Tibial nerve (tissue), 4 donors: ENCODE results near the gene CPA1. TPM values are rescaled to one million over a fixed set of nuclear protein-coding genes. Genes with fewer than 3 reads are reported as not detected.
A peak's percentile ranks its signal among the peaks of the same experiment; 100 is the strongest.

Experiments
- DNase-seq, 2 donors: peaks; one replicate each; pipeline ENCODE4 v3.0.0-alpha.2; 2019; ENCODE audit warnings: low spot score in 2 of 2
- H3K27ac ChIP-seq, 4 donors: fragments of 200-600 bp; sonication (generic) in 3 of 4; one replicate each; pipeline ENCODE4 v1.5.1; 2017 to 2019; ENCODE audit warnings: mild to moderate bottlenecking in 1 of 4
- H3K27me3 ChIP-seq, 2 donors: fragments of 200-600 bp; sonication (generic) in 1 of 2; one replicate each; pipeline versions ENCODE4 v1.5.1 to v1.6.0; 2017 to 2019
- H3K36me3 ChIP-seq, 3 donors: fragments of 200-600 bp; sonication (generic); one replicate each; pipeline ENCODE4 v1.5.1; 2018 to 2019
- H3K4me1 ChIP-seq, 4 donors: fragments of 200-600 bp; sonication (generic) in 3 of 4; one replicate each; pipeline ENCODE4 v1.5.1; 2017 to 2019
- H3K4me3 ChIP-seq, 4 donors: fragments of 200-600 bp; sonication (generic) in 3 of 4; one replicate each; pipeline ENCODE4 v1.5.1; 2017 to 2019; ENCODE audit warnings: mild to moderate bottlenecking in 1 of 4, moderate library complexity in 1 of 4
- H3K9me3 ChIP-seq, 4 donors: fragments of 200-600 bp; sonication (generic) in 3 of 4; one replicate each; pipeline ENCODE4 v1.5.1; 2017 to 2019
- CTCF ChIP-seq, 5 experiments: fragments of 200-600 bp in 3 of 5; fragments of 450-650 bp in 2 of 5; sonication (generic) in 3 of 5; IDR thresholded peaks; one replicate each; pipeline ENCODE4 v1.5.1; 2016 to 2019; ENCODE audit warnings: antibody characterized with exemption in 5 of 5, mild to moderate bottlenecking in 3 of 5, moderate library complexity in 2 of 5
- EP300 ChIP-seq, 2 donors: sonication (generic); formaldehyde crosslinking; IDR thresholded peaks; one replicate each; pipeline ENCODE4 v1.6.1; 2017; ENCODE audit warnings: antibody characterized with exemption in 2 of 2, mild to moderate bottlenecking in 1 of 2
- POLR2A ChIP-seq, 2 donors: fragments of 450-650 bp; IDR thresholded peaks; one replicate each; pipeline ENCODE4 v1.6.1; 2017; ENCODE audit warnings: antibody characterized with exemption in 2 of 2, mild to moderate bottlenecking in 2 of 2, moderate library complexity in 2 of 2
- WGBS, 2 donors: methylation state at CpG; one replicate each; pipeline ENCODE4 v1.1.5; 2018; 5-methylcytosine and 5-hydroxymethylcytosine counted together
- total RNA-seq, 4 donors: library from RNA; depleted of rRNA; stranded (reverse); fragments of >200 nt; gene quantifications; one replicate each; pipeline ENCODE4 v1.1.0, GENCODE V29; 2016

Gene CPA1
- total RNA-seq, 4 donors from 2014 or later = 2.9 to 37.8 (median 6.3) TPM

- H3K9me3 ChIP-seq = no peaks in the 10 kb centered on the region
- DNase-seq = no peak
- H3K4me3 ChIP-seq = no peak overlapping the region
- peaks cover 0 to 50% (median 12%) of the 10 kb centered on the region in 4 donors for H3K4me1 ChIP-seq
- no peak overlapping the region for H3K27ac ChIP-seq
- WGBS, 2 donors = 89 to 93% methylated on average over 18 to 19 of the region's 19 CpGs
- TF ChIP-seq POLR2A (IDR thresholded peaks at IDR 0.05) (no peak), CTCF (IDR thresholded peaks at IDR 0.05) (no peak), EP300 (IDR thresholded peaks at IDR 0.05) (no peak)
- H3K27me3 ChIP-seq = no peaks in the 10 kb centered on the region
- H3K36me3 ChIP-seq = no peaks in the 10 kb centered on the region
Observed at GRCh38 chr7:130367836-130368746, 12.2 kb upstream of the CPA1 start.

GRCh38 chr7:130369110-130369711 lies 11.1 kb upstream of the CPA1 start:
- Histone ChIP-seq H3K27me3 (no peaks in the 10 kb centered on the region), H3K36me3 (no peaks in the 10 kb centered on the region), H3K27ac (peak overlapping the region in 1 of 4 donors; percentile 8), H3K4me3 (no peak overlapping the region), H3K9me3 (no peaks in the 10 kb centered on the region), H3K4me1 (peaks cover 0 to 62% (median 21%) of the 10 kb centered on the region in 4 donors)
- TF ChIP-seq EP300 (IDR thresholded peaks at IDR 0.05) (no peak), POLR2A (IDR thresholded peaks at IDR 0.05) (no peak), CTCF (IDR thresholded peaks at IDR 0.05) (no peak)
- WGBS, 2 donors = 35 to 50% methylated on average over 10 of the region's 10 CpGs
- no peak for DNase-seq

GRCh38 chr7:130369831-130370550 lies 10.3 kb upstream of the CPA1 start:
- Histone ChIP-seq H3K9me3 (no peaks in the 10 kb centered on the region), H3K27ac (peak overlapping the region in 1 of 4 donors; percentile 71), H3K4me3 (no peak overlapping the region), H3K27me3 (no peaks in the 10 kb centered on the region), H3K4me1 (peaks cover 0 to 62% (median 22%) of the 10 kb centered on the region in 4 donors), H3K36me3 (no peaks in the 10 kb centered on the region)
- 41 to 57% methylated on average over 3 of the region's 3 CpGs for WGBS, 2 donors
- no peak for DNase-seq
- TF ChIP-seq POLR2A (IDR thresholded peaks at IDR 0.05) = no peak
- TF ChIP-seq CTCF (IDR thresholded peaks at IDR 0.05) = no peak
- no peak for TF ChIP-seq EP300 (IDR thresholded peaks at IDR 0.05)

- peak; percentile 36 to 51 for DNase-seq
- TF ChIP-seq CTCF (IDR thresholded peaks at IDR 0.05) = no peak
- no peak for TF ChIP-seq EP300 (IDR thresholded peaks at IDR 0.05)
- no peak for TF ChIP-seq POLR2A (IDR thresholded peaks at IDR 0.05)
- WGBS, 2 donors = 64 to 70% methylated on average over 3 of the region's 3 CpGs
- Histone ChIP-seq H3K4me1 (peaks cover 0 to 54% (median 22%) of the 10 kb centered on the region in 4 donors), H3K27ac (peak overlapping the region in 1 of 4 donors; percentile 71), H3K27me3 (no peaks in the 10 kb centered on the region), H3K9me3 (peaks cover 0 to 3% (median 0%) of the 10 kb centered on the region in 4 donors), H3K36me3 (no peaks in the 10 kb centered on the region), H3K4me3 (no peak overlapping the region)
Observed at GRCh38 chr7:130371046-130371445, 9.2 kb upstream of the CPA1 start.
